Muscle layer of colon (tissue), 2 donors: Measurements from ENCODE around the gene GPRIN2.

Experiments
- H3K27ac ChIP-seq: one replicate; pipeline ENCODE4 v1.7.0; 2013; ENCODE audit warnings: low read depth, mild to moderate bottlenecking, low read length, moderate library complexity
- H3K27me3 ChIP-seq, 2 donors: one replicate each; pipeline ENCODE4 v1.7.0; 2013; ENCODE audit warnings: low read length in 2 of 2, mild to moderate bottlenecking in 2 of 2; ENCODE audit not compliant: insufficient read depth in 2 of 2, control insufficient read depth in 1 of 2
- H3K36me3 ChIP-seq: one replicate; pipeline ENCODE4 v1.7.0; 2013; ENCODE audit warnings: mild to moderate bottlenecking, low read length; ENCODE audit not compliant: insufficient read depth
- H3K4me1 ChIP-seq: one replicate; pipeline ENCODE4 v1.7.0; 2013; ENCODE audit warnings: mild to moderate bottlenecking, low read length; ENCODE audit not compliant: insufficient read depth
- H3K4me3 ChIP-seq, 2 donors: one replicate each; pipeline ENCODE4 v1.7.0; 2013; ENCODE audit warnings: low read length in 2 of 2, low read depth in 1 of 2, mild to moderate bottlenecking in 1 of 2, moderate library complexity in 1 of 2
- H3K9ac ChIP-seq: one replicate; pipeline ENCODE4 v1.7.0; 2013; ENCODE audit warnings: low read length
- H3K9me3 ChIP-seq: one replicate; pipeline ENCODE4 v1.7.0; 2013; ENCODE audit warnings: mild to moderate bottlenecking, low read length
- donor health status: abdominal sarcoma.
- donor health status: Adenocarcinoma of cecum.

GPRIN2 gene

GRCh38 chr10:46560952-46561351 lies 4.5 kb upstream of the GPRIN2 start:
- Histone ChIP-seq H3K27me3 (peaks cover 18 to 29% of the 10 kb centered on the region in 2 donors), H3K9me3 (no peaks in the 10 kb centered on the region)

GRCh38 chr10:46560381-46560780 lies 3.9 kb upstream of the GPRIN2 start:
- H3K27me3 ChIP-seq = peaks cover 24 to 34% of the 10 kb centered on the region in 2 donors
- H3K36me3 ChIP-seq = no peaks in the 10 kb centered on the region
- no peak overlapping the region for H3K9ac ChIP-seq
- no peak overlapping the region for H3K4me3 ChIP-seq
- no peak overlapping the region for H3K27ac ChIP-seq
- H3K4me1 ChIP-seq = no peaks in the 10 kb centered on the region
- no peaks in the 10 kb centered on the region for H3K9me3 ChIP-seq

More at GRCh38 chr10:46560952-46561351, 4.5 kb upstream of the GPRIN2 start:
- Histone ChIP-seq H3K9ac (no peak overlapping the region), H3K27ac (no peak overlapping the region), H3K4me3 (no peak overlapping the region), H3K4me1 (no peaks in the 10 kb centered on the region), H3K36me3 (no peaks in the 10 kb centered on the region)

GRCh38 chr10:46559231-46559671 lies 2.8 kb upstream of the GPRIN2 start:
- Histone ChIP-seq H3K9me3 (no peaks in the 10 kb centered on the region), H3K27ac (no peak overlapping the region), H3K27me3 (peaks cover 30 to 45% of the 10 kb centered on the region in 2 donors), H3K4me1 (no peaks in the 10 kb centered on the region), H3K9ac (no peak overlapping the region), H3K36me3 (no peaks in the 10 kb centered on the region), H3K4me3 (no peak overlapping the region)

GRCh38 chr10:46558392-46559185 lies 2.1 kb upstream of the GPRIN2 start:
- Histone ChIP-seq H3K36me3 (no peaks in the 10 kb centered on the region), H3K4me1 (no peaks in the 10 kb centered on the region), H3K27ac (no peak overlapping the region), H3K9me3 (no peaks in the 10 kb centered on the region), H3K9ac (no peak overlapping the region), H3K4me3 (no peak overlapping the region), H3K27me3 (peaks cover 33 to 48% of the 10 kb centered on the region in 2 donors)

- no peaks in the 10 kb centered on the region for H3K9me3 ChIP-seq
- H3K4me3 ChIP-seq = no peak overlapping the region
- H3K4me1 ChIP-seq = no peaks in the 10 kb centered on the region
- H3K27ac ChIP-seq = no peak overlapping the region
- H3K27me3 ChIP-seq = peaks cover 33 to 48% of the 10 kb centered on the region in 2 donors
- no peaks in the 10 kb centered on the region for H3K36me3 ChIP-seq
- no peak overlapping the region for H3K9ac ChIP-seq
These were observed 1.6 kb upstream of the GPRIN2 start for GRCh38 chr10:46558122-46558391.

GRCh38 chr10:46557319-46558121 lies 1.1 kb upstream of the GPRIN2 start:
- Histone ChIP-seq H3K4me1 (no peaks in the 10 kb centered on the region), H3K27ac (no peak overlapping the region), H3K4me3 (no peak overlapping the region), H3K9ac (no peak overlapping the region), H3K27me3 (peaks cover 33 to 48% of the 10 kb centered on the region in 2 donors), H3K36me3 (no peaks in the 10 kb centered on the region), H3K9me3 (no peaks in the 10 kb centered on the region)

GRCh38 chr10:46555713-46556514 lies 544 bp downstream of the GPRIN2 start:
- Histone ChIP-seq H3K36me3 (no peaks in the 10 kb centered on the region), H3K9me3 (no peaks in the 10 kb centered on the region), H3K4me1 (no peaks in the 10 kb centered on the region), H3K27ac (no peak overlapping the region), H3K9ac (no peak overlapping the region), H3K27me3 (peaks cover 33 to 48% of the 10 kb centered on the region in 2 donors), H3K4me3 (peak overlapping the region; percentile 28 to 41)

- H3K4me3 ChIP-seq = no peak overlapping the region
- H3K9ac ChIP-seq = no peak overlapping the region
- H3K4me1 ChIP-seq = no peaks in the 10 kb centered on the region
- no peaks in the 10 kb centered on the region for H3K36me3 ChIP-seq
- no peak overlapping the region for H3K27ac ChIP-seq
- peaks cover 33 to 48% of the 10 kb centered on the region in 2 donors for H3K27me3 ChIP-seq
- no peaks in the 10 kb centered on the region for H3K9me3 ChIP-seq
These were observed 1.1 kb downstream of the GPRIN2 start for GRCh38 chr10:46555366-46555712.

- no peak overlapping the region for H3K27ac ChIP-seq
- H3K36me3 ChIP-seq = no peaks in the 10 kb centered on the region
- no peaks in the 10 kb centered on the region for H3K4me1 ChIP-seq
- no peak overlapping the region for H3K9ac ChIP-seq
- peaks cover 33 to 45% of the 10 kb centered on the region in 2 donors for H3K27me3 ChIP-seq
- no peak overlapping the region for H3K4me3 ChIP-seq
- H3K9me3 ChIP-seq = no peaks in the 10 kb centered on the region
These were observed 2.2 kb downstream of the GPRIN2 start for GRCh38 chr10:46554166-46554781.

GRCh38 chr10:46553238-46554049 lies 3.0 kb downstream of the GPRIN2 start:
- Histone ChIP-seq H3K27me3 (peaks cover 28 to 43% of the 10 kb centered on the region in 2 donors), H3K27ac (no peak overlapping the region), H3K4me1 (no peaks in the 10 kb centered on the region), H3K4me3 (no peak overlapping the region), H3K9ac (no peak overlapping the region), H3K9me3 (no peaks in the 10 kb centered on the region), H3K36me3 (no peaks in the 10 kb centered on the region)
